CD4-positive, alpha-beta T cell treated with Interleukin-10 for 1 hour (primary cell): ENCODE data around the gene RAI2.

ENCODE experiments used
- DNase-seq: peaks from one replicate; pipeline ENCODE4 v3.0.0-alpha.2; 2020

Gene RAI2

DNA sequence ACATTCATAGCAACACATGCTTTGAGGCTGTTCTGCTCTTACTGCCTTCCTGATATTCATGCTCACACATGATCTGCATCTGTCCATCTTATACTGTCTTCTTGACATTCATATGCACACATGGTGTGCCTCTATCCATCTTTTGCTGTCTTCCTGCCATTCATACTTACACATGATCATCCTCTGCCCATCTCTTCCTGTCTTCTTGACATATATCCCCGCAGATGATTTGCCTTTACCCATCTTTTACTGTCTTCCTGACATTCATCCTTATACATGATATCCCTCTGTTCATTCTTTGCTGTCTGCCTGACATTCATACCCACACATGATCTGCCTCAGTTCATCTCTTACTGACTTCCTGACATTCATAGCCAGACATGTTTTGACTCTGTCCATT lies 87.0 kb downstream of the RAI2 start:
- no peak for DNase-seq

DNA sequence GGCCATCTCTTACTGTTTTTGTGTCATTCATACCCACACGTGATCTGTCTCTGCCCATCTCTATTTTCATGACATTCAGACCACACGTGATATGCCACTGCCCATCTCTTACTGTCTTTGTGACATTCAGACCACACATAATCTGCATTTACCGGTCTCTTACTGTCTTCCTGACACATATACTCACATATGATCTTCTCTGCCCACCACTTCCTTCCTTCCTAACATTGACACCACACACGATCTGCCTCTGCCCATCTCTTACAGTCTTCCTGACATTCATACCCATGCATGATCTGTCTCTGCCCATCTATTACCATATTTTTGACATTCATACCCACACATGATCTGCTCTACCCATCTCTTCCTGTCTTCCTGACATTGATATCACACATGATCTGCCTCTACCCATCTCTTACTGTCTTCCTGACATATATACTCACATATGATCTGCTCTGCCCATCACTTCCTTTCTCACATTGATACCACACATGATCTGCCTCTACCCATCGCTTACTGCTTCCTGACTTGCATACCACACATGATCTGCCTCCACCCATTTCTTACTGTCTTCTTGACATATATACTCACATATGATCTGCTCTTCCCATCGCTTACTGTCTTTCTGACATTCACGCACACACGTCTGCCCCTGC lies 87.7 kb downstream of the RAI2 start:
- no peak for DNase-seq

GRCh38 chrX:17769701-17770269 lies 91.3 kb downstream of the RAI2 start:
- DNase-seq = peak; percentile 6

DNA sequence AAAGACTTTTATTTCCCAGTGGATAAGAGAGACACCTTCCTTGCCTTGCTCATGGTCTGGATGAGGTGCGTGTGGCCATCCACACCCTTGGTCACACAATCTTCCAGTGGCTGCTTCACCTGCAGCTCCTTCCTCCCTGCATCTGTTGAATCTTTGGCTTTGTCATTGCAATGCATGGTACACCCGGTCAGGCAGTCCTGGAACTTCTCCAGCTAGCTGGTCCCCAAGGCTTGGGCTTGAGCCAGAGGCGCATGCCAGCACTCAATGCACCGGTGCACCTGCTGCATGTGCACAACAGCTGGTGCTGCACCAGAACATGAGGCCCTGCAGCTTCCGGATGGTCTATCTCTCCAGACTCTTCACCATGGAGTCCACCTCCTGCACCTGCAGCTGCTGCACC lies 92.1 kb downstream of the RAI2 start:
- DNase-seq = no peak

GRCh38 chrX:17767734-17768133 lies 93.4 kb downstream of the RAI2 start:
- DNase-seq = no peak

- DNase-seq = no peak
These were observed 101.1 kb downstream of the RAI2 start for GRCh38 chrX:17759990-17760389.

DNA sequence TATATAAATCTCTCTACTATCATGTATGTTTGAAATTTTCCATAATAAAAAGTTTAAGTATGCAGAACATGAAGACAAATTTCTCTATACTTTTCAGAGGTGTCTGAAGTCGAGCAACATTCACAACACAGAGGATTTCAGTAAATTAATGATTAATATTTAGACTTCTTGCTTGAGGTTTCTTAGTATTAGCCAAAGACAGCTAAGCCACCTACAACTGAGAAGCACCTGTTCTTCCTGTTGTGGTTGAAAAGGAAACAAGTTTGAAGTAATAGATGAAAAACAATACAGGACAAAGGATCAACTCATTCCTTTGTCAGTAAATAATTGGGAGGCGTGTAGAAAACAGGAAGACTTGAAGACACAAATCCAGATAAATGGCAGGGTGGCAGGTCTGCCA lies 102.7 kb downstream of the RAI2 start:
- DNase-seq = no peak

GRCh38 chrX:17750436-17750835 lies 110.7 kb downstream of the RAI2 start:
- no peak for DNase-seq
